ENCODE measurements around the gene VSIG8. TPM values are rescaled to one million over a fixed set of nuclear protein-coding genes. Genes with fewer than 3 reads are reported as not detected.

The VSIG8 gene
- total and polyA plus RNA-seq, 9 of the 15 experiments (the other 6 are each of a cell fraction or from before 2014, with no cell fraction given): not detected

GRCh38 chr1:159845751-159846629 lies 16.5 kb downstream of the VSIG8 start:
- in situ Hi-C loops (cut with MboI): no loop called here
- ATAC-seq (peak; percentile 25; the same call in 2 of the 3 replicates), DNase-seq (ENCODE audit: extremely low read depth in 1 of 4, low spot score in 3 of 4) (no peak), FAIRE-seq (no peak)
- Histone ChIP-seq H4K20me1 (replicated peaks; ENCODE audit: control insufficient read depth, insufficient read depth, low read length) (no peaks in the 10 kb centered on the region), H3K4me2 (ENCODE audit: insufficient read depth, low read length) (no peak overlapping the region), H3K27ac (ENCODE audit: extremely low read depth, low read depth, low read length) (no peak overlapping the region), H3K9me1 (ENCODE audit: control insufficient read depth, insufficient read depth, low read length) (peaks cover 3% of the 10 kb centered on the region), H3K4me3 (no peak overlapping the region), H3K27me3 (ENCODE audit: control insufficient read depth in 2 of 2, insufficient read depth in 2 of 2, low read length in 2 of 2) (peaks cover 18 to 43% of the 10 kb centered on the region in 2 experiments; a peak in 4 of 5 replicates), H2AFZ (ENCODE audit: low read depth, low read length) (no peak overlapping the region), H3K9ac (ENCODE audit: insufficient read depth in 1 of 2, low read depth in 2 of 2, low read length in 2 of 2) (no peak overlapping the region), H3K4me1 (replicated peaks in 1 of 2; ENCODE audit: control insufficient read depth in 2 of 2, insufficient read depth in 2 of 2, low read length in 2 of 2) (no peaks in the 10 kb centered on the region), H3K36me3 (ENCODE audit: control insufficient read depth, insufficient read depth, low read length) (no peaks in the 10 kb centered on the region), H3K9me3 (replicated peaks; ENCODE audit: control insufficient read depth, insufficient read depth, low read depth, low read length) (no peaks in the 10 kb centered on the region), H3K79me2 (ENCODE audit: control insufficient read depth, insufficient read depth, low read length) (no peaks in the 10 kb centered on the region)
- BruUV-seq (replicated peaks): no TSS peak
- POLR2A ChIA-PET: no interaction called here
- intact Hi-C loops (cut with micrococcal nuclease): no loop called here
- WGBS (ENCODE audit: insufficient coverage, low coverage, missing lambda C conversion rate): 8% methylated on average over 13 of the region's 13 CpGs
- CTCF ChIA-PET (ENCODE audit: low intra/inter-chr PET ratio): no interaction called here
- TF ChIP-seq NCOR1 (IDR thresholded peaks at IDR 0.05) (no peak), PHF21A (IDR thresholded peaks at IDR 0.05; ENCODE audit: borderline replicate concordance, low read depth) (no peak), FOS (IDR thresholded peaks at IDR 0.05; ENCODE audit: extremely low read depth, insufficient read length) (no peak), IRF9 (tag; IDR thresholded peaks at IDR 0.05) (no peak), FOXA3 (CRISPR knock-in tag; conservative IDR thresholded peaks at IDR 0.05 in 1 of 2, IDR thresholded peaks at IDR 0.05 in 1 of 2) (no peak), ZBTB43 (CRISPR knock-in tag; IDR thresholded peaks at IDR 0.05) (no peak), NR0B1 (IDR thresholded peaks at IDR 0.05; ENCODE audit: partially characterized antibody) (no peak), CREB3L1 (IDR thresholded peaks at IDR 0.05; ENCODE audit: borderline replicate concordance, low read depth) (no peak), ZNF121 (CRISPR knock-in tag; conservative IDR thresholded peaks at IDR 0.05) (no peak), ZNF224 (CRISPR knock-in tag; IDR thresholded peaks at IDR 0.05) (no peak), TAF7 (tag; IDR thresholded peaks at IDR 0.05) (no peak), RAD51 (IDR thresholded peaks at IDR 0.05; ENCODE audit: borderline replicate concordance, low read depth) (no peak), PHTF2 (CRISPR knock-in tag; IDR thresholded peaks at IDR 0.05) (no peak), PRPF4 (IDR thresholded peaks at IDR 0.05; ENCODE audit: insufficient read depth, low read depth, low read length, poor library complexity, severe bottlenecking) (no peak), USF1 (CRISPR knock-in tag; IDR thresholded peaks at IDR 0.05) (no peak)

Measured in K562 (cell line).